22Rv1 (cell line): Measurements from ENCODE around the gene KCNK2.

ENCODE experiments used
- CTCF ChIP-seq: fragments of 450-650 bp; IDR thresholded peaks from 2 replicates; pipeline ENCODE4 v1.5.1; 2017; ENCODE audit warnings: mild to moderate bottlenecking
- ZFX ChIP-seq: fragments of 450-650 bp; IDR thresholded peaks from 2 replicates; pipeline ENCODE4 v1.6.1; 2017; ENCODE audit warnings: antibody characterized with exemption, borderline replicate concordance

GRCh38 chr1:215200121-215200520 lies 117.6 kb downstream of the KCNK2 start:
- TF ChIP-seq CTCF (no peak), ZFX (no peak)
